Endodermal cell (in vitro differentiated cells): ENCODE results near the gene DNM3. TPM values are rescaled to one million over a fixed set of nuclear protein-coding genes. Genes with fewer than 3 reads are reported as not detected.

Source experiments
- DNase-seq: peaks from one replicate; pipeline ENCODE4 v3.0.0-alpha.2; 2017
- H3K27ac ChIP-seq: 2 replicates; pipeline ENCODE4 v1.5.1; 2013; ENCODE audit warnings: mild to moderate bottlenecking, low read depth, low read length, moderate library complexity
- H3K27me3 ChIP-seq: 2 replicates; pipeline ENCODE4 v1.6.1; 2013; ENCODE audit warnings: mild to moderate bottlenecking, low read length, moderate library complexity; ENCODE audit not compliant: insufficient read depth, control insufficient read depth, poor library complexity, severe bottlenecking
- H3K36me3 ChIP-seq: 2 replicates; pipeline ENCODE4 v1.7.0; 2013; ENCODE audit warnings: mild to moderate bottlenecking, low read length, moderate library complexity; ENCODE audit not compliant: control insufficient read depth, insufficient read depth
- H3K4me1 ChIP-seq: one replicate; pipeline ENCODE4 v1.7.0; 2013; ENCODE audit warnings: low read length; ENCODE audit not compliant: control insufficient read depth, insufficient read depth
- H3K4me3 ChIP-seq: 2 replicates; pipeline ENCODE4 v1.5.1; 2013; ENCODE audit warnings: mild to moderate bottlenecking, low read length, moderate library complexity
- H3K9ac ChIP-seq: 2 replicates; pipeline ENCODE4 v1.6.1; 2013; ENCODE audit warnings: mild to moderate bottlenecking, low read length, moderate library complexity; ENCODE audit not compliant: poor library complexity, severe bottlenecking; ENCODE audit errors: extremely low read depth
- H3K9me3 ChIP-seq: 2 replicates; pipeline ENCODE4 v1.6.1; 2013; ENCODE audit warnings: mild to moderate bottlenecking, low read length, moderate library complexity; ENCODE audit not compliant: control insufficient read depth
- H3K27ac Mint-ChIP-seq: 2 replicates; pipeline ENCODE4 v1.8.0; 2020; ENCODE audit warnings: mixed read lengths
- H3K27me3 Mint-ChIP-seq: 2 replicates; pipeline ENCODE4 v1.8.0; 2021; ENCODE audit warnings: mild to moderate bottlenecking, mixed read lengths; ENCODE audit not compliant: insufficient read depth
- H3K36me3 Mint-ChIP-seq: 2 replicates; pipeline ENCODE4 v1.8.0; 2020; ENCODE audit warnings: low read depth, mixed read lengths
- H3K4me1 Mint-ChIP-seq: 2 replicates; pipeline ENCODE4 v1.8.0; 2020; ENCODE audit warnings: mixed read lengths
- H3K4me3 Mint-ChIP-seq: 2 replicates; pipeline ENCODE4 v1.8.0; 2020; ENCODE audit warnings: mild to moderate bottlenecking, moderate library complexity, mixed read lengths
- H3K9me3 Mint-ChIP-seq: 2 replicates; pipeline ENCODE4 v1.8.0; 2020; ENCODE audit warnings: mild to moderate bottlenecking, mixed read lengths
- CTCF ChIP-seq: fragments of 200-600 bp; sonication (generic); conservative IDR thresholded peaks from 2 replicates; pipeline ENCODE4 v1.5.0; 2021; ENCODE audit warnings: antibody characterized with exemption, mild to moderate bottlenecking
- WGBS, 2 experiments: methylation state at CpG; one replicate each; pipeline versions ENCODE4 v1.1.5 to v1.1.7; 2013; ENCODE audit warnings: missing lambda C conversion rate in 2 of 2, mixed read lengths in 1 of 2; ENCODE audit not compliant: insufficient coverage in 1 of 2, insufficient read length in 1 of 2; 5-methylcytosine and 5-hydroxymethylcytosine counted together
- total RNA-seq, 2 donors: library from RNA; stranded (reverse); fragmentation: NEBNext Ultra II Directional in 1 of 2; extraction: Animal tissue kit (Norgen Biotek cat#: 25700) in 1 of 2; gene quantifications; 2 replicates in 1 of 2; 3 replicates in 1 of 2; pipeline ENCODE4 v1.2.1, GENCODE V29; 2021

DNM3 gene
- total RNA-seq, 2 donors from 2014 or later: 0.53 to 1.8 TPM

GRCh38 chr1:172244865-172245264 is 403.6 kb downstream of the DNM3 start:
- no peak overlapping the region for H3K4me3 ChIP-seq
- Mint-ChIP-seq H3K4me1 (no peaks in the 10 kb centered on the region), H3K27me3 (no peaks in the 10 kb centered on the region), H3K4me3 (no peak overlapping the region), H3K27ac (no peak overlapping the region), H3K9me3 (no peaks in the 10 kb centered on the region), H3K36me3 (no peaks in the 10 kb centered on the region)
- H3K27ac ChIP-seq: no peak overlapping the region
- TF ChIP-seq CTCF: no peak
- no peaks in the 10 kb centered on the region for H3K9me3 ChIP-seq
- 100% methylated on average over 1 of the region's 1 CpG; no CpG with 5 or more reads in 1 of the 2 experiments for WGBS, 2 experiments
- no peak for DNase-seq
- H3K36me3 ChIP-seq: no peaks in the 10 kb centered on the region
- H3K4me1 ChIP-seq: no peaks in the 10 kb centered on the region
- no peak overlapping the region for H3K9ac ChIP-seq
- H3K27me3 ChIP-seq: no peaks in the 10 kb centered on the region

GRCh38 chr1:172245788-172246187 is 404.5 kb downstream of the DNM3 start:
- no peaks in the 10 kb centered on the region for H3K36me3 Mint-ChIP-seq
- H3K27ac Mint-ChIP-seq: no peak overlapping the region
- no peak overlapping the region for H3K4me3 Mint-ChIP-seq
- Histone ChIP-seq H3K36me3 (no peaks in the 10 kb centered on the region), H3K9ac (no peak overlapping the region), H3K9me3 (no peaks in the 10 kb centered on the region), H3K4me3 (no peak overlapping the region), H3K4me1 (no peaks in the 10 kb centered on the region), H3K27me3 (no peaks in the 10 kb centered on the region), H3K27ac (no peak overlapping the region)
- H3K9me3 Mint-ChIP-seq: no peaks in the 10 kb centered on the region
- WGBS, 2 experiments: 77 to 80% methylated on average over 1 to 3 of the region's 3 CpGs
- TF ChIP-seq CTCF: no peak
- no peaks in the 10 kb centered on the region for H3K27me3 Mint-ChIP-seq
- no peaks in the 10 kb centered on the region for H3K4me1 Mint-ChIP-seq
- DNase-seq: no peak

- Histone ChIP-seq H3K9ac (no peak overlapping the region), H3K27me3 (no peaks in the 10 kb centered on the region), H3K36me3 (no peaks in the 10 kb centered on the region), H3K9me3 (no peaks in the 10 kb centered on the region), H3K4me1 (no peaks in the 10 kb centered on the region), H3K27ac (no peak overlapping the region), H3K4me3 (no peak overlapping the region)
- Mint-ChIP-seq H3K4me1 (no peaks in the 10 kb centered on the region), H3K36me3 (no peaks in the 10 kb centered on the region), H3K4me3 (no peak overlapping the region), H3K27ac (no peak overlapping the region), H3K27me3 (no peaks in the 10 kb centered on the region), H3K9me3 (no peaks in the 10 kb centered on the region)
- no peak for TF ChIP-seq CTCF
- WGBS, 2 experiments: 90 to 96% methylated on average over 6 to 8 of the region's 8 CpGs
- DNase-seq: no peak
These were observed 405.5 kb downstream of the DNM3 start for GRCh38 chr1:172246521-172247390.
